Thymus (tissue), 11 donors: Measurements from ENCODE around the gene TGFBR2. TPM values are rescaled to one million over a fixed set of nuclear protein-coding genes. Genes with fewer than 3 reads are reported as not detected.

ENCODE experiments used
- DNase-seq, 9 donors: peaks; one replicate each; pipeline ENCODE4 v3.0.0-alpha.2; 2013; ENCODE audit warnings: low spot score in 9 of 9, low read depth in 6 of 9, missing footprints in 1 of 9
- H3K27ac ChIP-seq, 2 donors: one replicate each; pipeline ENCODE4 v1.5.1; 2013; ENCODE audit warnings: control low read depth in 1 of 2, low read depth in 1 of 2, low read length in 1 of 2, mild to moderate bottlenecking in 1 of 2, moderate library complexity in 1 of 2
- H3K27me3 ChIP-seq, 2 donors: one replicate each; pipeline ENCODE4 v1.5.1; 2013; ENCODE audit warnings: low read length in 1 of 2; ENCODE audit not compliant: control insufficient read depth in 2 of 2, insufficient read depth in 1 of 2
- H3K36me3 ChIP-seq, 2 donors: one replicate each; pipeline ENCODE4 v1.5.1; 2013; ENCODE audit warnings: low read length in 1 of 2, mild to moderate bottlenecking in 1 of 2, moderate library complexity in 1 of 2; ENCODE audit not compliant: control insufficient read depth in 2 of 2, insufficient read depth in 2 of 2
- H3K4me1 ChIP-seq, 2 donors: one replicate each; pipeline ENCODE4 v1.5.1; 2013; ENCODE audit warnings: low read length in 2 of 2; ENCODE audit not compliant: control insufficient read depth in 2 of 2, insufficient read depth in 2 of 2
- H3K4me3 ChIP-seq, 2 donors: one replicate each; pipeline ENCODE4 v1.5.1; 2013; ENCODE audit warnings: low read length in 2 of 2, control low read depth in 1 of 2, mild to moderate bottlenecking in 1 of 2
- H3K9me3 ChIP-seq, 2 donors: one replicate each; pipeline ENCODE4 v1.5.1; 2013; ENCODE audit warnings: low read length in 1 of 2, mild to moderate bottlenecking in 1 of 2; ENCODE audit not compliant: control insufficient read depth in 2 of 2, insufficient read depth in 1 of 2
- WGBS: extraction: QIAGEN DNeasy Blood & Tissue Kit; methylation state at CpG from one replicate; pipeline ENCODE4 v1.1.7; 2013; 5-methylcytosine and 5-hydroxymethylcytosine counted together
- polyA plus RNA-seq: library from polyadenylated mRNA; stranded (reverse); fragments of 200-250 nt; gene quantifications from one replicate; pipeline ENCODE4 v1.2.3, GENCODE V29; 2013
- total RNA-seq: library from RNA; stranded (reverse); fragments of 120-200 nt; gene quantifications from one replicate; pipeline ENCODE4 v1.2.4, GENCODE V29; 2013
- donor health status: healthy.

The TGFBR2 gene
- total and polyA plus RNA-seq, 2 donors, result 41.0 to 51.3 TPM

GRCh38 chr3:30684356-30684755 is 78.0 kb downstream of the TGFBR2 start:
- Histone ChIP-seq H3K36me3 (peaks cover 19 to 51% of the 10 kb centered on the region in 2 donors), H3K27ac (no peak overlapping the region), H3K27me3 (no peaks in the 10 kb centered on the region), H3K9me3 (no peaks in the 10 kb centered on the region), H3K4me1 (peaks cover 4 to 18% of the 10 kb centered on the region in 2 donors), H3K4me3 (no peak overlapping the region)
- WGBS, result 93% methylated on average over 3 of the region's 3 CpGs
- DNase-seq, result no peak

GRCh38 chr3:30685267-30685667 is 78.9 kb downstream of the TGFBR2 start:
- Histone ChIP-seq H3K27ac (no peak overlapping the region), H3K4me1 (peaks cover 4 to 18% of the 10 kb centered on the region in 2 donors), H3K9me3 (no peaks in the 10 kb centered on the region), H3K36me3 (peaks cover 21 to 58% of the 10 kb centered on the region in 2 donors), H3K4me3 (no peak overlapping the region), H3K27me3 (no peaks in the 10 kb centered on the region)
- WGBS, result 97% methylated on average over 2 of the region's 2 CpGs
- no peak for DNase-seq

GRCh38 chr3:30686176-30686575 is 79.8 kb downstream of the TGFBR2 start:
- no peak overlapping the region for H3K27ac ChIP-seq
- no peaks in the 10 kb centered on the region for H3K9me3 ChIP-seq
- H3K27me3 ChIP-seq, result no peaks in the 10 kb centered on the region
- peaks cover 3 to 12% of the 10 kb centered on the region in 2 donors for H3K4me1 ChIP-seq
- WGBS, result 100% methylated on average over 2 of the region's 2 CpGs
- no peak overlapping the region for H3K4me3 ChIP-seq
- DNase-seq, result no peak
- H3K36me3 ChIP-seq, result peaks cover 18 to 63% of the 10 kb centered on the region in 2 donors

GRCh38 chr3:30686799-30687198 is 80.4 kb downstream of the TGFBR2 start:
- Histone ChIP-seq H3K4me3 (no peak overlapping the region), H3K27me3 (no peaks in the 10 kb centered on the region), H3K4me1 (peaks cover 0 to 7% of the 10 kb centered on the region in 2 donors), H3K27ac (no peak overlapping the region), H3K36me3 (peaks cover 22 to 65% of the 10 kb centered on the region in 2 donors), H3K9me3 (no peaks in the 10 kb centered on the region)
- 97% methylated on average over 2 of the region's 2 CpGs for WGBS
- DNase-seq, result no peak

GRCh38 chr3:30687930-30688570 is 81.6 kb downstream of the TGFBR2 start:
- Histone ChIP-seq H3K27ac (no peak overlapping the region), H3K4me3 (no peak overlapping the region), H3K9me3 (no peaks in the 10 kb centered on the region), H3K36me3 (peaks cover 26 to 72% of the 10 kb centered on the region in 2 donors), H3K4me1 (peaks cover 0 to 4% of the 10 kb centered on the region in 2 donors), H3K27me3 (no peaks in the 10 kb centered on the region)
- DNase-seq, result no peak
- WGBS, result 86% methylated on average over 8 of the region's 8 CpGs

- Histone ChIP-seq H3K27me3 (no peaks in the 10 kb centered on the region), H3K27ac (peak overlapping the region in 1 of 2 donors; percentile 12), H3K4me3 (no peak overlapping the region), H3K4me1 (no peaks in the 10 kb centered on the region), H3K9me3 (no peaks in the 10 kb centered on the region), H3K36me3 (peaks cover 26 to 67% of the 10 kb centered on the region in 2 donors)
- no peak for DNase-seq
- WGBS, result 88% methylated on average over 10 of the region's 10 CpGs
These were observed 82.6 kb downstream of the TGFBR2 start for GRCh38 chr3:30688776-30689641.

GRCh38 chr3:30690199-30690598 is 83.8 kb downstream of the TGFBR2 start:
- Histone ChIP-seq H3K9me3 (no peaks in the 10 kb centered on the region), H3K27ac (no peak overlapping the region), H3K4me3 (no peak overlapping the region), H3K27me3 (no peaks in the 10 kb centered on the region), H3K36me3 (peaks cover 33 to 73% of the 10 kb centered on the region in 2 donors), H3K4me1 (no peaks in the 10 kb centered on the region)
- DNase-seq, result no peak
- WGBS, result 97% methylated on average over 2 of the region's 2 CpGs

GRCh38 chr3:30691249-30691880 is 85.0 kb downstream of the TGFBR2 start:
- Histone ChIP-seq H3K36me3 (peaks cover 38 to 73% of the 10 kb centered on the region in 2 donors), H3K4me3 (no peak overlapping the region), H3K27me3 (no peaks in the 10 kb centered on the region), H3K27ac (no peak overlapping the region), H3K4me1 (no peaks in the 10 kb centered on the region), H3K9me3 (no peaks in the 10 kb centered on the region)
- no peak for DNase-seq
- WGBS, result 96% methylated on average over 10 of the region's 10 CpGs

GRCh38 chr3:30691944-30692343 is 85.5 kb downstream of the TGFBR2 start:
- no peak overlapping the region for H3K4me3 ChIP-seq
- no peaks in the 10 kb centered on the region for H3K27me3 ChIP-seq
- no peaks in the 10 kb centered on the region for H3K9me3 ChIP-seq
- H3K4me1 ChIP-seq, result no peaks in the 10 kb centered on the region
- H3K27ac ChIP-seq, result no peak overlapping the region
- peaks cover 41 to 73% of the 10 kb centered on the region in 2 donors for H3K36me3 ChIP-seq
- WGBS, result 100% methylated on average over 1 of the region's 1 CpG
- DNase-seq, result no peak
